Fibroblast of pulmonary artery (primary cell): ENCODE results near the gene BNIP5.

ENCODE experiments used
- DNase-seq: peaks from one replicate; pipeline ENCODE4 v3.0.0-alpha.2; 2010; ENCODE audit warnings: low read depth
- H3K4me3 ChIP-seq: replicated peaks from 2 replicates; pipeline ENCODE4 v1.5.1; 2011; ENCODE audit warnings: low read depth, mild to moderate bottlenecking, control low read depth, low read length, moderate library complexity
- CTCF ChIP-seq: IDR thresholded peaks from 2 replicates; pipeline ENCODE4 v1.5.1; 2011; ENCODE audit warnings: mild to moderate bottlenecking, control low read depth, low read length, inconsistent platforms; ENCODE audit errors: missing control alignments

The BNIP5 gene

GRCh38 chr6:36378936-36379335, 42.2 kb upstream of the BNIP5 start:
- no peak for TF ChIP-seq CTCF
- H3K4me3 ChIP-seq: no peak overlapping the region
- no peak for DNase-seq

GRCh38 chr6:36378243-36378920, 41.7 kb upstream of the BNIP5 start:
- H3K4me3 ChIP-seq: no peak overlapping the region
- no peak for DNase-seq

GRCh38 chr6:36377594-36377993, 40.9 kb upstream of the BNIP5 start:
- TF ChIP-seq CTCF: no peak
- no peak overlapping the region for H3K4me3 ChIP-seq
- DNase-seq: no peak

More at GRCh38 chr6:36378243-36378920, 41.7 kb upstream of the BNIP5 start:
- TF ChIP-seq CTCF: no peak

GRCh38 chr6:36376742-36377141, 40.1 kb upstream of the BNIP5 start:
- TF ChIP-seq CTCF: no peak
- no peak for DNase-seq
- H3K4me3 ChIP-seq: no peak overlapping the region

GRCh38 chr6:36376183-36376582, 39.5 kb upstream of the BNIP5 start:
- no peak for TF ChIP-seq CTCF
- no peak overlapping the region for H3K4me3 ChIP-seq
- DNase-seq: no peak

- no peak for DNase-seq
- H3K4me3 ChIP-seq: no peak overlapping the region
- no peak for TF ChIP-seq CTCF
These were observed 39.0 kb upstream of the BNIP5 start for GRCh38 chr6:36375644-36376155.

GRCh38 chr6:36374972-36375371, 38.3 kb upstream of the BNIP5 start:
- no peak overlapping the region for H3K4me3 ChIP-seq
- no peak for DNase-seq
- TF ChIP-seq CTCF: no peak
